Vagina (tissue), 2 donors: ENCODE results near the gene SMTNL2.

ENCODE experiments used
- POLR2A ChIP-seq, 2 donors: fragments of 450-650 bp; IDR thresholded peaks; one replicate each; pipeline ENCODE4 v1.6.1; 2017; ENCODE audit warnings: antibody characterized with exemption in 2 of 2, mild to moderate bottlenecking in 2 of 2, moderate library complexity in 2 of 2
- POLR2AphosphoS5 ChIP-seq, 2 donors: sonication (generic); formaldehyde crosslinking; IDR thresholded peaks; one replicate each; pipeline ENCODE4 v1.9.0; 2017; ENCODE audit warnings: antibody characterized with exemption in 2 of 2, mild to moderate bottlenecking in 2 of 2, low read depth in 1 of 2; ENCODE audit not compliant: insufficient read depth in 1 of 2
- TF ChIP-seq, protein P1 (sequence below), 3 experiments: fragments of 450-650 bp in 2 of 3; fragments of 200-600 bp in 1 of 3; sonication (generic) in 1 of 3; IDR thresholded peaks; one replicate each; pipeline ENCODE4 v1.5.1; 2017 to 2019; ENCODE audit warnings: antibody characterized with exemption in 3 of 3, mild to moderate bottlenecking in 2 of 3, moderate library complexity in 2 of 3

DNA sequence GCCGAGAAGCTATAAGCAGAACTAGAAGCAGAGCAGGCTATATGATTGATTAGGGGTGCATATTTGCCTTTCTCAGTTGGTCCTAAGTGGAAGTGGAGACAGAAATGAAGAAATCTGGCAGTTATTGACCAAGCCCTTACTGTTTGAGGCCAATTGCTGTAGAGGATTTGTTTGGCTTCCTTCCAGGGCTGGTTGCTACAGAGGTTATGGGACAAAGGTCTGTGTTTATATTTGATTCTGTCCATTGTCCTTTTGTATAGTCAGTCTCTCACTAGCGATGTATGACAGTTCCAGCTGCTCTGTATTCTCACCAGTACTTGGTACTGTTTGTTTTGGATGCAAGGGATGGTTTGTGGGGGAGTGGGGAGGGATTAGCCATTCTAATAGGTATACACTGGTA lies 64.4 kb downstream of the SMTNL2 start:
- TF ChIP-seq, protein P1, sequence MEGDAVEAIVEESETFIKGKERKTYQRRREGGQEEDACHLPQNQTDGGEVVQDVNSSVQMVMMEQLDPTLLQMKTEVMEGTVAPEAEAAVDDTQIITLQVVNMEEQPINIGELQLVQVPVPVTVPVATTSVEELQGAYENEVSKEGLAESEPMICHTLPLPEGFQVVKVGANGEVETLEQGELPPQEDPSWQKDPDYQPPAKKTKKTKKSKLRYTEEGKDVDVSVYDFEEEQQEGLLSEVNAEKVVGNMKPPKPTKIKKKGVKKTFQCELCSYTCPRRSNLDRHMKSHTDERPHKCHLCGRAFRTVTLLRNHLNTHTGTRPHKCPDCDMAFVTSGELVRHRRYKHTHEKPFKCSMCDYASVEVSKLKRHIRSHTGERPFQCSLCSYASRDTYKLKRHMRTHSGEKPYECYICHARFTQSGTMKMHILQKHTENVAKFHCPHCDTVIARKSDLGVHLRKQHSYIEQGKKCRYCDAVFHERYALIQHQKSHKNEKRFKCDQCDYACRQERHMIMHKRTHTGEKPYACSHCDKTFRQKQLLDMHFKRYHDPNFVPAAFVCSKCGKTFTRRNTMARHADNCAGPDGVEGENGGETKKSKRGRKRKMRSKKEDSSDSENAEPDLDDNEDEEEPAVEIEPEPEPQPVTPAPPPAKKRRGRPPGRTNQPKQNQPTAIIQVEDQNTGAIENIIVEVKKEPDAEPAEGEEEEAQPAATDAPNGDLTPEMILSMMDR (IDR thresholded peaks at IDR 0.05) = no peak
- TF ChIP-seq POLR2AphosphoS5 (IDR thresholded peaks at IDR 0.05; ENCODE audit: insufficient read depth in 1 of 2, low read depth in 1 of 2) = no peak
- TF ChIP-seq POLR2A (IDR thresholded peaks at IDR 0.05) = no peak
